ENCODE results near the gene NFYC.

- TF ChIP-seq JUND (IDR thresholded peaks at IDR 0.05; ENCODE audit: low read length) (no peak), SP2 (IDR thresholded peaks at IDR 0.05; ENCODE audit: low read length) (no peak), YY1 (IDR thresholded peaks at IDR 0.05; ENCODE audit: low read depth, low read length) (no peak), FOSL1 (IDR thresholded peaks at IDR 0.05; ENCODE audit: insufficient read depth, low read depth, low read length) (no peak), RBBP5 (IDR thresholded peaks at IDR 0.05; ENCODE audit: borderline replicate concordance, low read depth, low read length) (no peak), EZH2 (IDR thresholded peaks at IDR 0.05; ENCODE audit: low read depth, low read length, severe bottlenecking) (no peak), RAD21 (IDR thresholded peaks at IDR 0.05 in 1 of 2, conservative IDR thresholded peaks at IDR 0.05 in 1 of 2; ENCODE audit: low read depth in 2 of 2, low read length in 2 of 2) (no peak), EP300 (IDR thresholded peaks at IDR 0.05; ENCODE audit: borderline replicate concordance in 1 of 2, low read depth in 2 of 2, low read length in 2 of 2) (no peak), TCF12 (IDR thresholded peaks at IDR 0.05; ENCODE audit: low read depth, low read length) (no peak), CBX8 (IDR thresholded peaks at IDR 0.05; ENCODE audit: borderline replicate concordance, low read depth, low read length) (no peak), CHD1 (IDR thresholded peaks at IDR 0.05; ENCODE audit: low read depth, low read length) (no peak), CHD2 (IDR thresholded peaks at IDR 0.05; ENCODE audit: low read length) (no peak), TAF7 (optimal IDR thresholded peaks at IDR 0.05; ENCODE audit: borderline replicate concordance, low read depth, low read length) (no peak)
- TF ChIP-seq, protein P1, sequence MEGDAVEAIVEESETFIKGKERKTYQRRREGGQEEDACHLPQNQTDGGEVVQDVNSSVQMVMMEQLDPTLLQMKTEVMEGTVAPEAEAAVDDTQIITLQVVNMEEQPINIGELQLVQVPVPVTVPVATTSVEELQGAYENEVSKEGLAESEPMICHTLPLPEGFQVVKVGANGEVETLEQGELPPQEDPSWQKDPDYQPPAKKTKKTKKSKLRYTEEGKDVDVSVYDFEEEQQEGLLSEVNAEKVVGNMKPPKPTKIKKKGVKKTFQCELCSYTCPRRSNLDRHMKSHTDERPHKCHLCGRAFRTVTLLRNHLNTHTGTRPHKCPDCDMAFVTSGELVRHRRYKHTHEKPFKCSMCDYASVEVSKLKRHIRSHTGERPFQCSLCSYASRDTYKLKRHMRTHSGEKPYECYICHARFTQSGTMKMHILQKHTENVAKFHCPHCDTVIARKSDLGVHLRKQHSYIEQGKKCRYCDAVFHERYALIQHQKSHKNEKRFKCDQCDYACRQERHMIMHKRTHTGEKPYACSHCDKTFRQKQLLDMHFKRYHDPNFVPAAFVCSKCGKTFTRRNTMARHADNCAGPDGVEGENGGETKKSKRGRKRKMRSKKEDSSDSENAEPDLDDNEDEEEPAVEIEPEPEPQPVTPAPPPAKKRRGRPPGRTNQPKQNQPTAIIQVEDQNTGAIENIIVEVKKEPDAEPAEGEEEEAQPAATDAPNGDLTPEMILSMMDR (IDR thresholded peaks at IDR 0.05; ENCODE audit: control extremely low read depth in 1 of 3, insufficient read depth in 1 of 3, low read depth in 1 of 3, low read length in 3 of 3), result no peak
These were observed 2.9 kb downstream of the NFYC start for GRCh38 chr1:40694353-40694874.
